Neuronal stem cell (in vitro differentiated cells): ENCODE data around the gene CASK.

Experiments
- DNase-seq: peaks from one replicate; pipeline ENCODE4 v3.0.0-alpha.2; 2013; ENCODE audit warnings: low spot score
- H2AFZ ChIP-seq: one replicate; pipeline ENCODE4 v1.6.1; 2013; ENCODE audit warnings: mild to moderate bottlenecking, low read length, inconsistent platforms
- H2AK5ac ChIP-seq: 2 replicates; pipeline ENCODE4 v1.6.1; 2013; ENCODE audit warnings: low read depth, mild to moderate bottlenecking, inconsistent platforms, low read length, moderate library complexity, mixed read lengths
- H2BK120ac ChIP-seq: 2 replicates; pipeline ENCODE4 v1.6.1; 2013; ENCODE audit warnings: low read depth, mild to moderate bottlenecking, inconsistent platforms, low read length, moderate library complexity, mixed read lengths
- H2BK12ac ChIP-seq: one replicate; pipeline ENCODE4 v1.6.1; 2013; ENCODE audit warnings: low read length, inconsistent platforms
- H2BK15ac ChIP-seq: 2 replicates; pipeline ENCODE4 v1.6.1; 2013; ENCODE audit warnings: mild to moderate bottlenecking, low read length, inconsistent platforms, mixed read lengths
- H2BK5ac ChIP-seq: one replicate; pipeline ENCODE4 v1.6.1; 2013; ENCODE audit warnings: inconsistent platforms, mild to moderate bottlenecking, low read length, moderate library complexity
- H3K14ac ChIP-seq: one replicate; pipeline ENCODE4 v1.6.1; 2013; ENCODE audit warnings: low read length, inconsistent platforms
- H3K18ac ChIP-seq: 2 replicates; pipeline ENCODE4 v1.6.1; 2013; ENCODE audit warnings: low read length, inconsistent platforms
- H3K23ac ChIP-seq: 2 replicates; pipeline ENCODE4 v1.6.1; 2013; ENCODE audit warnings: low read depth, mild to moderate bottlenecking, mixed read lengths, low read length, inconsistent platforms; ENCODE audit not compliant: poor library complexity
- H3K27ac ChIP-seq: replicated peaks from 3 replicates; pipeline ENCODE4 v1.5.1; 2013; ENCODE audit warnings: low read length, inconsistent platforms
- H3K27me3 ChIP-seq, 3 experiments: 2 replicates each; pipeline ENCODE4 v1.6.1; 2013; ENCODE audit warnings: low read length in 3 of 3, mild to moderate bottlenecking in 2 of 3, inconsistent platforms in 1 of 3, low read depth in 1 of 3, mixed read lengths in 1 of 3, moderate library complexity in 1 of 3; ENCODE audit not compliant: control insufficient read depth in 3 of 3, insufficient read depth in 3 of 3
- H3K36me3 ChIP-seq, 2 donors: replicated peaks in 1 of 2; 2 replicates each; pipeline ENCODE4 v1.6.1; 2013; ENCODE audit warnings: low read length in 2 of 2; ENCODE audit not compliant: control insufficient read depth in 2 of 2, insufficient read depth in 2 of 2
- H3K4ac ChIP-seq: 2 replicates; pipeline ENCODE4 v1.6.1; 2013; ENCODE audit warnings: inconsistent platforms, mild to moderate bottlenecking, low read length, moderate library complexity
- H3K4me1 ChIP-seq, 2 donors: 1 replicate in 1 of 2; 2 replicates in 1 of 2; pipeline ENCODE4 v1.6.1; 2013; ENCODE audit warnings: low read length in 2 of 2, low read depth in 1 of 2; ENCODE audit not compliant: control insufficient read depth in 2 of 2, insufficient read depth in 1 of 2
- H3K4me2 ChIP-seq: one replicate; pipeline ENCODE4 v1.6.1; 2013; ENCODE audit warnings: mild to moderate bottlenecking, low read length, inconsistent platforms; ENCODE audit not compliant: insufficient read depth, poor library complexity, severe bottlenecking
- H3K4me3 ChIP-seq, 2 donors: 2 replicates each; pipeline ENCODE4 v1.5.1; 2013; ENCODE audit warnings: low read length in 2 of 2, mild to moderate bottlenecking in 2 of 2, inconsistent platforms in 1 of 2, moderate library complexity in 1 of 2
- H3K79me1 ChIP-seq: one replicate; pipeline ENCODE4 v1.6.1; 2013; ENCODE audit warnings: low read depth, mild to moderate bottlenecking, inconsistent platforms, low read length, moderate library complexity
- H3K9ac ChIP-seq: one replicate; pipeline ENCODE4 v1.6.1; 2013; ENCODE audit warnings: mild to moderate bottlenecking, low read depth, low read length, inconsistent platforms; ENCODE audit not compliant: poor library complexity
- H3K9me3 ChIP-seq, 2 donors: replicated peaks in 1 of 2; 2 replicates each; pipeline versions ENCODE3 to v1.6.1; 2013; ENCODE audit warnings: low read length in 2 of 2, mild to moderate bottlenecking in 2 of 2, inconsistent platforms in 1 of 2, low read depth in 1 of 2, mixed read lengths in 1 of 2, moderate library complexity in 1 of 2; ENCODE audit not compliant: control insufficient read depth in 2 of 2, insufficient read depth in 1 of 2
- H4K8ac ChIP-seq: one replicate; pipeline ENCODE4 v1.6.1; 2013; ENCODE audit warnings: low read depth, mild to moderate bottlenecking, inconsistent platforms, low read length, moderate library complexity
- H4K91ac ChIP-seq: one replicate; pipeline ENCODE4 v1.6.1; 2013; ENCODE audit warnings: low read length, low read depth, mild to moderate bottlenecking, inconsistent platforms; ENCODE audit not compliant: poor library complexity
- WGBS, 2 donors: extraction: QIAGEN DNeasy Blood & Tissue Kit; methylation state at CpG; one replicate each; pipeline ENCODE4 v1.1.7; 2013; ENCODE audit warnings: missing lambda C conversion rate in 2 of 2, mixed read lengths in 1 of 2; ENCODE audit not compliant: insufficient read length in 2 of 2, insufficient replicate concordance in 1 of 2; ENCODE audit errors: extremely low coverage in 2 of 2; 5-methylcytosine and 5-hydroxymethylcytosine counted together

CASK gene

GRCh38 chrX:41825796-41826195 is 97.6 kb downstream of the CASK start:
- Histone ChIP-seq H3K18ac (no peak overlapping the region), H3K79me1 (no peaks in the 10 kb centered on the region), H3K27me3 (no peaks in the 10 kb centered on the region), H4K91ac (no peak overlapping the region), H3K4me2 (no peak overlapping the region), H3K4me3 (no peak overlapping the region), H2BK15ac (no peak overlapping the region), H3K14ac (no peak overlapping the region), H2BK120ac (no peak overlapping the region), H2AFZ (no peak overlapping the region), H3K36me3 (no peaks in the 10 kb centered on the region), H2AK5ac (no peak overlapping the region), H3K9ac (no peak overlapping the region), H3K4me1 (no peaks in the 10 kb centered on the region), H2BK5ac (no peak overlapping the region), H3K23ac (no peak overlapping the region), H3K27ac (no peak overlapping the region), H3K9me3 (no peaks in the 10 kb centered on the region), H3K4ac (no peak overlapping the region), H2BK12ac (no peak overlapping the region), H4K8ac (no peak overlapping the region)
- WGBS, 2 donors, result no CpG with 5 or more reads among the region's 2 CpGs
- no peak for DNase-seq

- no peaks in the 10 kb centered on the region for H3K27me3 ChIP-seq
- no peak overlapping the region for H4K8ac ChIP-seq
- H3K36me3 ChIP-seq, result no peaks in the 10 kb centered on the region
- H2BK120ac ChIP-seq, result no peak overlapping the region
- H3K4me3 ChIP-seq, result no peak overlapping the region
- no peaks in the 10 kb centered on the region for H3K4me1 ChIP-seq
- no peak overlapping the region for H3K27ac ChIP-seq
- no peak overlapping the region for H2AK5ac ChIP-seq
- H3K9ac ChIP-seq, result no peak overlapping the region
- no peak overlapping the region for H2BK12ac ChIP-seq
- DNase-seq, result no peak
- no peak overlapping the region for H3K18ac ChIP-seq
- no peak overlapping the region for H2BK15ac ChIP-seq
- no peak overlapping the region for H3K14ac ChIP-seq
- no peak overlapping the region for H2AFZ ChIP-seq
- H3K9me3 ChIP-seq, result no peaks in the 10 kb centered on the region
- H3K23ac ChIP-seq, result no peak overlapping the region
- no peak overlapping the region for H3K4me2 ChIP-seq
- no peak overlapping the region for H3K4ac ChIP-seq
- WGBS, 2 donors, result no CpG with 5 or more reads among the region's 3 CpGs
- H3K79me1 ChIP-seq, result no peaks in the 10 kb centered on the region
- H2BK5ac ChIP-seq, result no peak overlapping the region
- H4K91ac ChIP-seq, result no peak overlapping the region
Measured at GRCh38 chrX:41824551-41824950, 98.8 kb downstream of the CASK start.

GRCh38 chrX:41823402-41823801 is 100.0 kb downstream of the CASK start:
- DNase-seq, result no peak
- Histone ChIP-seq H3K4me2 (no peak overlapping the region), H2AFZ (no peak overlapping the region), H3K9me3 (no peaks in the 10 kb centered on the region), H3K18ac (no peak overlapping the region), H3K23ac (no peak overlapping the region), H3K27ac (no peak overlapping the region), H3K36me3 (no peaks in the 10 kb centered on the region), H2BK5ac (no peak overlapping the region), H3K9ac (no peak overlapping the region), H3K4me1 (no peaks in the 10 kb centered on the region), H4K91ac (no peak overlapping the region), H3K4ac (no peak overlapping the region), H2AK5ac (no peak overlapping the region), H3K79me1 (no peaks in the 10 kb centered on the region), H3K14ac (no peak overlapping the region), H2BK15ac (no peak overlapping the region), H3K27me3 (no peaks in the 10 kb centered on the region), H3K4me3 (no peak overlapping the region), H4K8ac (no peak overlapping the region), H2BK120ac (no peak overlapping the region), H2BK12ac (no peak overlapping the region)
- no CpG with 5 or more reads among the region's 4 CpGs for WGBS, 2 donors

- no peak overlapping the region for H2BK12ac ChIP-seq
- H2AFZ ChIP-seq, result no peak overlapping the region
- WGBS, 2 donors, result no CpG with 5 or more reads among the region's 2 CpGs
- no peak overlapping the region for H2BK120ac ChIP-seq
- H3K4me2 ChIP-seq, result no peak overlapping the region
- H3K4ac ChIP-seq, result no peak overlapping the region
- H3K79me1 ChIP-seq, result no peaks in the 10 kb centered on the region
- H3K23ac ChIP-seq, result no peak overlapping the region
- no peak overlapping the region for H2AK5ac ChIP-seq
- no peak overlapping the region for H3K18ac ChIP-seq
- no peaks in the 10 kb centered on the region for H3K9me3 ChIP-seq
- no peak overlapping the region for H4K91ac ChIP-seq
- peak overlapping the region; percentile 21 for H3K9ac ChIP-seq
- H3K4me1 ChIP-seq, result no peaks in the 10 kb centered on the region
- no peak overlapping the region for H3K14ac ChIP-seq
- H3K4me3 ChIP-seq, result no peak overlapping the region
- no peaks in the 10 kb centered on the region for H3K27me3 ChIP-seq
- no peak for DNase-seq
- no peak overlapping the region for H2BK15ac ChIP-seq
- no peaks in the 10 kb centered on the region for H3K36me3 ChIP-seq
- no peak overlapping the region for H3K27ac ChIP-seq
- H4K8ac ChIP-seq, result no peak overlapping the region
- H2BK5ac ChIP-seq, result no peak overlapping the region
Measured at GRCh38 chrX:41822892-41823291, 100.5 kb downstream of the CASK start.
